OCI-LY7 (cell line): ENCODE measurements around the gene ZSWIM1. TPM values are rescaled to one million over a fixed set of nuclear protein-coding genes. Genes with fewer than 3 reads are reported as not detected.

ENCODE experiments used
- BruUV-seq: library from RNA; stranded (reverse); fragments of 400-500 nt; replicated peaks from 2 replicates; lab custom pipeline; 2021; lab: Mats Ljungman, UMichigan
- CTCF ChIA-PET: fragments of 300-600 bp; sonication (Branson Sonifier 250); formaldehyde crosslinking; loops from one replicate; lab custom pipeline; 2022; ENCODE audit warnings: antibody characterized with exemption; ENCODE audit not compliant: unreplicated experiment; lab: Charles Lee
- POLR2A ChIA-PET: fragments of 300-600 bp; sonication (Branson Sonifier 250); formaldehyde crosslinking; loops from one replicate; lab custom pipeline; 2022; ENCODE audit warnings: antibody characterized with exemption; lab: Charles Lee
- DNase-seq: peaks from one replicate; pipeline ENCODE4 v3.0.0-alpha.2; 2015; ENCODE audit warnings: low spot score
- H2AFZ ChIP-seq: fragments of 200-600 bp; sonication (generic), shearing (Covaris generic); 2 replicates; pipeline ENCODE4 v1.6.1; 2014; ENCODE audit warnings: mild to moderate bottlenecking, antibody characterized with exemption, low read length, moderate library complexity
- H3K27ac ChIP-seq: fragments of 200-600 bp; sonication (generic); 2 replicates; pipeline ENCODE4 v1.5.1; 2014; ENCODE audit warnings: mixed run types, low read depth, mild to moderate bottlenecking, moderate library complexity, low read length, inconsistent platforms; ENCODE audit not compliant: poor library complexity, severe bottlenecking
- H3K36me3 ChIP-seq: fragments of 200-600 bp; sonication (generic); 2 replicates; pipeline ENCODE4 v1.6.1; 2014; ENCODE audit warnings: mild to moderate bottlenecking, antibody characterized with exemption, low read length, moderate library complexity, mixed read lengths; ENCODE audit not compliant: insufficient read depth
- H3K4me1 ChIP-seq: fragments of 200-600 bp; sonication (generic); 2 replicates; pipeline ENCODE4 v1.5.1; 2014; ENCODE audit warnings: mild to moderate bottlenecking, low read length; ENCODE audit not compliant: insufficient read depth, poor library complexity, severe bottlenecking
- H3K4me2 ChIP-seq: fragments of 200-600 bp; sonication (generic); 2 replicates; pipeline ENCODE4 v1.6.1; 2014; ENCODE audit warnings: mild to moderate bottlenecking, low read length
- H3K4me3 ChIP-seq: fragments of 200-600 bp; sonication (generic); 2 replicates; pipeline ENCODE4 v1.5.1; 2014; ENCODE audit warnings: mild to moderate bottlenecking, low read depth, low read length; ENCODE audit not compliant: poor library complexity, severe bottlenecking
- H3K79me2 ChIP-seq: fragments of 200-600 bp; sonication (generic); 2 replicates; pipeline ENCODE4 v1.6.1; 2016; ENCODE audit warnings: low read depth, mild to moderate bottlenecking, low read length, moderate library complexity, mixed read lengths; ENCODE audit not compliant: insufficient read depth
- H3K9me2 ChIP-seq: fragments of 200-600 bp; sonication (generic); 2 replicates; pipeline ENCODE4 v1.6.1; 2016; ENCODE audit warnings: mild to moderate bottlenecking, low read length, mixed read lengths; ENCODE audit not compliant: insufficient read depth
- H3K9me3 ChIP-seq: fragments of 200-600 bp; sonication (generic); 2 replicates; pipeline ENCODE4 v1.6.1; 2014; ENCODE audit warnings: mild to moderate bottlenecking, mixed run types, low read length, mixed read lengths
- H4K20me1 ChIP-seq: fragments of 200-600 bp; sonication (generic); 2 replicates; pipeline ENCODE4 v1.6.1; 2014; ENCODE audit warnings: mild to moderate bottlenecking, antibody characterized with exemption, low read length, moderate library complexity, mixed read lengths; ENCODE audit not compliant: insufficient read depth
- CTCF ChIP-seq: fragments of 200-600 bp; sonication (generic); conservative IDR thresholded peaks from 2 replicates; pipeline ENCODE4 v1.5.1; 2014; ENCODE audit warnings: mild to moderate bottlenecking, antibody characterized with exemption, low read length, moderate library complexity, mixed read lengths
- EZH2phosphoT487 ChIP-seq: fragments of 200-600 bp; sonication (generic); IDR thresholded peaks from 2 replicates; pipeline ENCODE4 v1.6.1; 2018; ENCODE audit warnings: low read depth, borderline replicate concordance, mild to moderate bottlenecking, mixed run types, antibody characterized with exemption, low read length, moderate library complexity, mixed read lengths
- intact Hi-C: fragments of 100-400 bp; cut with micrococcal nuclease; formaldehyde crosslinking; loops from one replicate; pipeline ENCODE4 v1.10.0; 2022; ENCODE audit not compliant: unreplicated experiment
- total RNA-seq, 2 experiments: library from RNA; depleted of rRNA in 1 of 2; stranded (reverse); fragments of >200 nt in 1 of 2; shearing (Covaris generic) in 1 of 2; gene quantifications; 2 replicates each; pipeline ENCODE4 v1.2.3, GENCODE V29; 2014 to 2022

The ZSWIM1 gene
- total RNA-seq, 2 experiments from 2014 or later, result 13.9 to 19.2 TPM

DNA sequence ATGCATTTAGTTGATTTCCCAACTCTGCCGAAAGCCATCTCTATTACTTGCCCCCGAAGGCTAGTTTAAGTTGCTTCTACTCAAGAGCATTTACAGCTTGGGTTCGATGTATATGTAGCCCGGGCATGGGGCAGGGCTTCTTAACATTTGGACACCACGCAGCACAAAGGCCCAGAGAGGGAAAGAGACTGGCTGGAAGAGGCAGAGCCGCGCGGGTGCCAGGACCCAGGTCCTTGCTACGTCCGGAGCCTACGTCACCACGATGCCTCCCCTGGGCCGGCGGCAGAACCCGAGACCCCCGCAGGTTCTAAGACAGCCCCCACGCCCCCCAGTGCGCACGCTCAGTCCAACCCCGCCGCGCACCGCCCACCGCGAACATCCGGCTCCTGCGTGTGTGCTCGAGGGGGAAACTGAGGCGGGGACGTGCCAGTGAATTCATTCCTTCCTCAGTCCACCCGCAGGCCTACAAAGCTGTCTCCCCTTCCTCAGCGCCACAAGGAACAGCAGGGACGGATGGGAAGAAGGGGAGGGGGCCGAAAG is 53.1 kb downstream of the ZSWIM1 start:
- POLR2A ChIA-PET, result interaction anchor here (0.6 to 4.0 kb wide), 8 partner anchors 14 to 90 kb away, joined by 3 to 11 read pairs (median 3); partner anchors contain the start of genes CTSA, NEURL2 and ZSWIM1
- no peak for TF ChIP-seq EZH2phosphoT487
- TF ChIP-seq CTCF, result no peak
- no TSS peak for BruUV-seq

More for the DNA sequence above, 53.1 kb downstream of the ZSWIM1 start:
- Histone ChIP-seq H3K4me3 (peak overlapping the region; percentile 87), H3K4me1 (peaks cover 8% of the 10 kb centered on the region), H3K9me3 (no peaks in the 10 kb centered on the region), H3K9me2 (no peaks in the 10 kb centered on the region), H3K4me2 (peak overlapping the region; percentile 89), H2AFZ (peak overlapping the region; percentile 69; the same call in 1 of the 2 replicates), H3K27ac (peak overlapping the region; percentile 75), H3K36me3 (peaks cover 26% of the 10 kb centered on the region), H4K20me1 (no peaks in the 10 kb centered on the region), H3K79me2 (peaks cover 23% of the 10 kb centered on the region)
- CTCF ChIA-PET, result interaction anchor here (1.6 kb wide), 1 partner anchor 36 kb away, joined by 7 read pairs; no protein-coding TSS in a partner anchor
- DNase-seq, result peak; percentile 76
- intact Hi-C loops, result loop anchor here (2.0 kb wide), 2 partner anchors 23 to 77 kb away; partner anchors contain the start of genes ACOT8 and ZSWIM3

Other genes starting within 250 kb of the ZSWIM1 start
- not detected in 2 replicates for gene WFDC9, start 249.9 kb upstream of the ZSWIM1 start, total RNA-seq (2014; rRNA removed; shearing (Covaris generic))
- not detected in 2 replicates for gene WFDC9, start 249.9 kb upstream of the ZSWIM1 start, total RNA-seq (2022)
- gene WFDC11, start 211.0 kb upstream of the ZSWIM1 start, total RNA-seq (2014; rRNA removed; shearing (Covaris generic)), result not detected in 2 replicates
- not detected in 2 replicates for gene WFDC11, start 211.0 kb upstream of the ZSWIM1 start, total RNA-seq (2022)
- gene WFDC13, start 179.2 kb upstream of the ZSWIM1 start, total RNA-seq (2014; rRNA removed; shearing (Covaris generic)), result not detected in 2 replicates
- not detected in 2 replicates for gene WFDC13, start 179.2 kb upstream of the ZSWIM1 start, total RNA-seq (2022)
- not detected in 2 replicates for gene WFDC10B, start 176.2 kb upstream of the ZSWIM1 start, total RNA-seq (2014; rRNA removed; shearing (Covaris generic))
- gene WFDC10B, start 176.2 kb upstream of the ZSWIM1 start, total RNA-seq (2022), result not detected in 2 replicates
- not detected in 2 replicates for gene SPINT4, start 158.9 kb upstream of the ZSWIM1 start, total RNA-seq (2014; rRNA removed; shearing (Covaris generic))
- gene SPINT4, start 158.9 kb upstream of the ZSWIM1 start, total RNA-seq (2022), result not detected in 2 replicates
- gene WFDC3, start 89.3 kb upstream of the ZSWIM1 start, total RNA-seq (2014; rRNA removed; shearing (Covaris generic)), result not detected in 2 replicates
- gene WFDC3, start 89.3 kb upstream of the ZSWIM1 start, total RNA-seq (2022), result not detected in 2 replicates
- 25.8 and 30.5 TPM in 2 replicates for gene DNTTIP1, start 89.3 kb upstream of the ZSWIM1 start, total RNA-seq (2014; rRNA removed; shearing (Covaris generic))
- 38.7 and 38.8 TPM in 2 replicates for gene DNTTIP1, start 89.3 kb upstream of the ZSWIM1 start, total RNA-seq (2022)
- gene UBE2C, start 68.6 kb upstream of the ZSWIM1 start, total RNA-seq (2014; rRNA removed; shearing (Covaris generic)), result 225 and 269 TPM in 2 replicates
- 222 and 255 TPM in 2 replicates for gene UBE2C, start 68.6 kb upstream of the ZSWIM1 start, total RNA-seq (2022)
- not detected in 2 replicates for gene TNNC2, start 53.9 kb upstream of the ZSWIM1 start, total RNA-seq (2014; rRNA removed; shearing (Covaris generic))
- gene TNNC2, start 53.9 kb upstream of the ZSWIM1 start, total RNA-seq (2022), result not detected in 2 replicates
- gene SNX21, start 47.4 kb upstream of the ZSWIM1 start, total RNA-seq (2014; rRNA removed; shearing (Covaris generic)), result 0.49 and 0.79 TPM in 2 replicates
- gene SNX21, start 47.4 kb upstream of the ZSWIM1 start, total RNA-seq (2022), result 0.49 and 1.1 TPM in 2 replicates
- 37.1 and 44.6 TPM in 2 replicates for gene ACOT8, start 23.8 kb upstream of the ZSWIM1 start, total RNA-seq (2014; rRNA removed; shearing (Covaris generic))
- 28.0 and 28.2 TPM in 2 replicates for gene ACOT8, start 23.8 kb upstream of the ZSWIM1 start, total RNA-seq (2022)
- gene ZSWIM3, start 23.6 kb upstream of the ZSWIM1 start, total RNA-seq (2014; rRNA removed; shearing (Covaris generic)), result 5.7 and 12.0 TPM in 2 replicates
- gene ZSWIM3, start 23.6 kb upstream of the ZSWIM1 start, total RNA-seq (2022), result 6.0 and 6.8 TPM in 2 replicates
- gene SPATA25, start 6.4 kb downstream of the ZSWIM1 start, total RNA-seq (2014; rRNA removed; shearing (Covaris generic)), result 5.8 and 6.1 TPM in 2 replicates
- 5.8 and 5.9 TPM in 2 replicates for gene SPATA25, start 6.4 kb downstream of the ZSWIM1 start, total RNA-seq (2022)
- gene NEURL2, start 10.0 kb downstream of the ZSWIM1 start, total RNA-seq (2014; rRNA removed; shearing (Covaris generic)), result 6.0 and 10.7 TPM in 2 replicates
- 6.2 and 9.9 TPM in 2 replicates for gene NEURL2, start 10.0 kb downstream of the ZSWIM1 start, total RNA-seq (2022)
- 27.1 and 33.1 TPM in 2 replicates for gene CTSA, start 10.1 kb downstream of the ZSWIM1 start, total RNA-seq (2014; rRNA removed; shearing (Covaris generic))
- gene CTSA, start 10.1 kb downstream of the ZSWIM1 start, total RNA-seq (2022), result 36.4 and 36.7 TPM in 2 replicates
- gene PLTP, start 30.9 kb downstream of the ZSWIM1 start, total RNA-seq (2014; rRNA removed; shearing (Covaris generic)), result 14.3 and 17.1 TPM in 2 replicates
- gene PLTP, start 30.9 kb downstream of the ZSWIM1 start, total RNA-seq (2022), result 12.7 and 15.8 TPM in 2 replicates
- 16.7 and 21.2 TPM in 2 replicates for gene PCIF1, start 53.5 kb downstream of the ZSWIM1 start, total RNA-seq (2014; rRNA removed; shearing (Covaris generic))
- gene PCIF1, start 53.5 kb downstream of the ZSWIM1 start, total RNA-seq (2022), result 40.6 and 50.3 TPM in 2 replicates
- 15.0 and 21.0 TPM in 2 replicates for gene ZNF335, start 91.0 kb downstream of the ZSWIM1 start, total RNA-seq (2014; rRNA removed; shearing (Covaris generic))
- 28.4 and 30.5 TPM in 2 replicates for gene ZNF335, start 91.0 kb downstream of the ZSWIM1 start, total RNA-seq (2022)
- not detected in 2 replicates for gene MMP9, start 127.7 kb downstream of the ZSWIM1 start, total RNA-seq (2014; rRNA removed; shearing (Covaris generic))
- gene MMP9, start 127.7 kb downstream of the ZSWIM1 start, total RNA-seq (2022), result not detected in 2 replicates
- gene SLC12A5, start 148.0 kb downstream of the ZSWIM1 start, total RNA-seq (2014; rRNA removed; shearing (Covaris generic)), result 0.18 and 3.8 TPM in 2 replicates
- 10.3 and 11.0 TPM in 2 replicates for gene SLC12A5, start 148.0 kb downstream of the ZSWIM1 start, total RNA-seq (2022)
- 21.8 and 23.4 TPM in 2 replicates for gene NCOA5, start 208.7 kb downstream of the ZSWIM1 start, total RNA-seq (2014; rRNA removed; shearing (Covaris generic))
- gene NCOA5, start 208.7 kb downstream of the ZSWIM1 start, total RNA-seq (2022), result 29.1 and 33.7 TPM in 2 replicates
- 23.0 and 34.7 TPM in 2 replicates for gene CD40, start 237.1 kb downstream of the ZSWIM1 start, total RNA-seq (2014; rRNA removed; shearing (Covaris generic))
- 64.2 and 71.6 TPM in 2 replicates for gene CD40, start 237.1 kb downstream of the ZSWIM1 start, total RNA-seq (2022)